Caco-2 (cell line): ENCODE measurements around the gene COPS9. TPM values are rescaled to one million over a fixed set of nuclear protein-coding genes. Genes with fewer than 3 reads are reported as not detected.

ENCODE experiments used
- BruUV-seq: library from RNA; stranded (reverse); fragments of 400-500 nt; replicated peaks from 2 replicates; lab custom pipeline; 2021; lab: Mats Ljungman, UMichigan
- CTCF ChIA-PET: fragments of 300-600 bp; sonication (Branson Sonifier 250); formaldehyde crosslinking; loops from one replicate; lab custom pipeline; 2022; ENCODE audit warnings: antibody characterized with exemption; lab: Charles Lee
- POLR2A ChIA-PET: fragments of 300-600 bp; sonication (Branson Sonifier 250); formaldehyde crosslinking; loops from one replicate; lab custom pipeline; 2022; ENCODE audit warnings: antibody characterized with exemption; lab: Charles Lee
- DNase-seq, 2 experiments: peaks; one replicate each; pipeline versions ENCODE4 v3.0.0 to v3.0.0-alpha.2; 2020 to 2022
- H3K27me3 ChIP-seq: replicated peaks from 2 replicates; pipeline ENCODE4 v1.6.0; 2011; ENCODE audit warnings: low read length; ENCODE audit not compliant: control insufficient read depth, insufficient read depth
- H3K36me3 ChIP-seq: 2 replicates; pipeline ENCODE4 v1.5.1; 2011; ENCODE audit warnings: low read length; ENCODE audit not compliant: control insufficient read depth, insufficient read depth
- H3K4me1 ChIP-seq: fragments of 250-450 bp; sonication (Bioruptor Pico); 2 replicates; pipeline ENCODE4 v1.5.1; 2020; ENCODE audit warnings: mild to moderate bottlenecking
- H3K4me3 ChIP-seq: 2 replicates; pipeline ENCODE4 v1.5.1; 2011; ENCODE audit warnings: low read depth, mild to moderate bottlenecking, control low read depth, low read length
- H3K9me3 ChIP-seq: fragments of 250-450 bp; sonication (Bioruptor Pico); 2 replicates; pipeline ENCODE4 v1.5.1; 2020; ENCODE audit warnings: mild to moderate bottlenecking, moderate library complexity
- H3K27ac Mint-ChIP-seq: one replicate; pipeline ENCODE4 v1.8.0; 2022; ENCODE audit warnings: mixed read lengths; ENCODE audit not compliant: unreplicated experiment
- H3K27me3 Mint-ChIP-seq: one replicate; pipeline ENCODE4 v1.8.0; 2022; ENCODE audit warnings: mixed read lengths; ENCODE audit not compliant: insufficient read depth, unreplicated experiment
- H3K36me3 Mint-ChIP-seq: one replicate; pipeline ENCODE4 v1.8.0; 2022; ENCODE audit warnings: mild to moderate bottlenecking, mixed read lengths; ENCODE audit not compliant: insufficient read depth, unreplicated experiment
- H3K4me1 Mint-ChIP-seq: one replicate; pipeline ENCODE4 v1.8.0; 2022; ENCODE audit warnings: low read depth, mixed read lengths; ENCODE audit not compliant: unreplicated experiment
- H3K4me3 Mint-ChIP-seq: one replicate; pipeline ENCODE4 v1.8.0; 2022; ENCODE audit warnings: mild to moderate bottlenecking, moderate library complexity, mixed read lengths; ENCODE audit not compliant: unreplicated experiment
- H3K9me3 Mint-ChIP-seq: one replicate; pipeline ENCODE4 v1.8.0; 2022; ENCODE audit warnings: mixed read lengths; ENCODE audit not compliant: unreplicated experiment
- intact Hi-C: fragments of 100-400 bp; cut with micrococcal nuclease; formaldehyde crosslinking; loops from one replicate; pipeline ENCODE4 v1.10.0; 2022; ENCODE audit not compliant: unreplicated experiment
- total RNA-seq: library from RNA; stranded (reverse); gene quantifications from 2 replicates; pipeline ENCODE4 v1.2.3, GENCODE V29; 2022
- TF ChIP-seq, protein P1 (sequence below), 2 experiments: fragments of 200-600 bp in 1 of 2; IDR thresholded peaks; 1 replicate in 1 of 2; 2 replicates in 1 of 2; pipeline versions ENCODE4 v1.5.1 to v1.8.0; 2011 to 2022; ENCODE audit warnings: antibody characterized with exemption in 1 of 2, control low read depth in 1 of 2, inconsistent platforms in 1 of 2, low read depth in 1 of 2, low read length in 1 of 2, mild to moderate bottlenecking in 1 of 2, moderate library complexity in 1 of 2; ENCODE audit not compliant: insufficient read depth in 1 of 2, severe bottlenecking in 1 of 2, unreplicated experiment in 1 of 2

Gene COPS9
- total RNA-seq, 1 experiment from 2014 or later, result 86.3 TPM

DNA sequence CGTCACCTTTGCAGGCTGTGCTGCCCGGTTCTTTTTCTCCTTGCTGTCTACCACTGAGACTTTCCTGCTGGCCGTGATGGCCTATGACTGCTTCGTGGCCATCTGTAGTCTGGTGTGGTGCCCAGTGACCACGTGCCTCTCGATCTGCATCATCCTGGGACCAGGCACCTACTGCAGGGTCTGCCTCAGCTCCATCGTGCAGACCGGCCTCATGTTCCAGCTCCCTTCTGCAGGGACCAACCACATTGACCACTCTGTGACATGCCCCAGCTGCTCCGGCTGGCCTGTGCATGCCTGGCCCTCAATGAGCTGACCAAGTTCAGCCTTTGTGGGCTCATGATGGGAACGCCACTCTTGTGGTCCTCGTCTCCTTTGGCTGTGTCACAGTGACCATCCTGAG is 26.7 kb downstream of the COPS9 start:
- no peak for DNase-seq
- H3K36me3 Mint-ChIP-seq, result peaks cover 5% of the 10 kb centered on the region
- no peak overlapping the region for H3K4me3 Mint-ChIP-seq
- no peaks in the 10 kb centered on the region for H3K9me3 ChIP-seq
- H3K36me3 ChIP-seq, result no peaks in the 10 kb centered on the region
- no peaks in the 10 kb centered on the region for H3K4me1 ChIP-seq
- no peak overlapping the region for H3K4me3 ChIP-seq
- intact Hi-C loops, result no loop called here
- no TSS peak for BruUV-seq
- H3K27me3 Mint-ChIP-seq, result peaks cover 23% of the 10 kb centered on the region
- no peaks in the 10 kb centered on the region for H3K27me3 ChIP-seq
- TF ChIP-seq, protein P1, sequence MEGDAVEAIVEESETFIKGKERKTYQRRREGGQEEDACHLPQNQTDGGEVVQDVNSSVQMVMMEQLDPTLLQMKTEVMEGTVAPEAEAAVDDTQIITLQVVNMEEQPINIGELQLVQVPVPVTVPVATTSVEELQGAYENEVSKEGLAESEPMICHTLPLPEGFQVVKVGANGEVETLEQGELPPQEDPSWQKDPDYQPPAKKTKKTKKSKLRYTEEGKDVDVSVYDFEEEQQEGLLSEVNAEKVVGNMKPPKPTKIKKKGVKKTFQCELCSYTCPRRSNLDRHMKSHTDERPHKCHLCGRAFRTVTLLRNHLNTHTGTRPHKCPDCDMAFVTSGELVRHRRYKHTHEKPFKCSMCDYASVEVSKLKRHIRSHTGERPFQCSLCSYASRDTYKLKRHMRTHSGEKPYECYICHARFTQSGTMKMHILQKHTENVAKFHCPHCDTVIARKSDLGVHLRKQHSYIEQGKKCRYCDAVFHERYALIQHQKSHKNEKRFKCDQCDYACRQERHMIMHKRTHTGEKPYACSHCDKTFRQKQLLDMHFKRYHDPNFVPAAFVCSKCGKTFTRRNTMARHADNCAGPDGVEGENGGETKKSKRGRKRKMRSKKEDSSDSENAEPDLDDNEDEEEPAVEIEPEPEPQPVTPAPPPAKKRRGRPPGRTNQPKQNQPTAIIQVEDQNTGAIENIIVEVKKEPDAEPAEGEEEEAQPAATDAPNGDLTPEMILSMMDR (IDR thresholded peaks at IDR 0.05; ENCODE audit: insufficient read depth in 1 of 2, low read depth in 1 of 2, low read length in 1 of 2, severe bottlenecking in 1 of 2, unreplicated experiment in 1 of 2), result no peak
- POLR2A ChIA-PET, result no interaction called here
- no peaks in the 10 kb centered on the region for H3K9me3 Mint-ChIP-seq
- H3K27ac Mint-ChIP-seq, result no peak overlapping the region
- CTCF ChIA-PET, result no interaction called here
- no peaks in the 10 kb centered on the region for H3K4me1 Mint-ChIP-seq

DNA sequence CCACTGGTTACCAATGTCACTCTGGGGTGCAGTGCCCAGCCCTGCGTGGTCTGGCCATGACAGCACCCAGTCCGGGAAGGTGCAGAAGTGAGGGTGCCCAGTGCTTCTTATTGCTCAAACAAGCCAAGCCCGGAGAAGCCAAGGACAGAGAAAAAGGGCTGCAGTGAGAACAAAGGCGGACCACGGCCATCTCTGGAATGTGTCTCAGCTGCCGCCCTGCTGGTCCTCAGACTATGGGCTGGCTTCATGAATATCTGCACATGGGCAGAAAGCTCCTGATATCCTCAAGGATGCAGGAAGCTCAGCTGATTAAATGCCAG is 28.7 kb downstream of the COPS9 start:
- H3K4me1 Mint-ChIP-seq, result no peaks in the 10 kb centered on the region
- ChIA-PET POLR2A (no interaction called here), CTCF (no interaction called here)
- TF ChIP-seq, protein P1 (IDR thresholded peaks at IDR 0.05; ENCODE audit: insufficient read depth in 1 of 2, low read depth in 1 of 2, low read length in 1 of 2, severe bottlenecking in 1 of 2, unreplicated experiment in 1 of 2), result no peak
- Histone ChIP-seq H3K9me3 (no peaks in the 10 kb centered on the region), H3K36me3 (no peaks in the 10 kb centered on the region), H3K4me1 (no peaks in the 10 kb centered on the region), H3K27me3 (no peaks in the 10 kb centered on the region), H3K4me3 (no peak overlapping the region)
- BruUV-seq, result no TSS peak
- no peak overlapping the region for H3K27ac Mint-ChIP-seq
- H3K9me3 Mint-ChIP-seq, result no peaks in the 10 kb centered on the region
- H3K36me3 Mint-ChIP-seq, result peaks cover 5% of the 10 kb centered on the region
- intact Hi-C loops, result no loop called here
- H3K27me3 Mint-ChIP-seq, result peaks cover 25% of the 10 kb centered on the region
- no peak overlapping the region for H3K4me3 Mint-ChIP-seq
- no peak for DNase-seq

DNA sequence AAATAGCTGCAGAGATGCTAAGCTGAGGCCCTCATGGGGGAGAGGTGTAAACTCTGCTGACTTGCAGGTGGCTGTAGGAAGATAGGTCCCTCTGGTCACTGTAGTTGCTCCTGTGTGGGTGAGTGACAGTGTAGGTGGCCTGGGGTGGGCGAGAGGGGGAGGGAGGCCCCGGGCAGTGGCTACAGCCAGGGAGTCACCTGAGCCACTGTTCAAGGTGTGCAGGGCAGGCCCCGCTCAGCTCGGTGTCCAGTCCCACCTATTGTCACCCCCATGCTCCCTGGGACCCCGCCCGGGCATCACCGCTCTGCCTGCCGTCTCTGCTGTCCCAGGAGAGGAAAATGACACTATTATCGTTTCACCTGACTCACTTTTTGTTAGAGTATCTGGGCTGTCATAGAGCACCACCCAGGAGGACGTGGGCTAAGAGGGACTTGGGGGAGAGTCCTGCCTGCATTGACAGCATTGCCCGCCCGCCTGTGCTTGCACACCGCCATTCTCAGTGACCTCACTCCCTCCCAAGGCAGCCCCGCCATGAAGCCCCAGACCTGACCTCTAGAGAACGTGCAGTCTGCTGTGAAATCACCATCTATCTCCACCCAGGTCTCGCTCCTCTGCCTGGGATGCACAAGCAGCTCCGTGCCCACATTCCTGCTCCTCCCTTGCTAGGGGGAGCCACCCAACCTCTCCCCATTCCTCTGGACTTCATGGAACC is 29.2 kb downstream of the COPS9 start:
- peaks cover 5% of the 10 kb centered on the region for H3K36me3 Mint-ChIP-seq
- H3K27me3 ChIP-seq, result no peaks in the 10 kb centered on the region
- no peaks in the 10 kb centered on the region for H3K36me3 ChIP-seq
- no peaks in the 10 kb centered on the region for H3K4me1 Mint-ChIP-seq
- POLR2A ChIA-PET, result no interaction called here
- H3K4me1 ChIP-seq, result no peaks in the 10 kb centered on the region
- H3K4me3 Mint-ChIP-seq, result no peak overlapping the region
- TF ChIP-seq, protein P1 (IDR thresholded peaks at IDR 0.05; ENCODE audit: insufficient read depth in 1 of 2, low read depth in 1 of 2, low read length in 1 of 2, severe bottlenecking in 1 of 2, unreplicated experiment in 1 of 2), result no peak
- no peak overlapping the region for H3K4me3 ChIP-seq
- peaks cover 25% of the 10 kb centered on the region for H3K27me3 Mint-ChIP-seq
- intact Hi-C loops, result no loop called here
- no peaks in the 10 kb centered on the region for H3K9me3 ChIP-seq
- no TSS peak for BruUV-seq
- no peak for DNase-seq
- H3K27ac Mint-ChIP-seq, result no peak overlapping the region
- CTCF ChIA-PET, result no interaction called here
- no peaks in the 10 kb centered on the region for H3K9me3 Mint-ChIP-seq
